Stomach (tissue), 4 donors: ENCODE data around the gene LRMDA.

Experiments used
- CTCF ChIP-seq, 7 experiments: fragments of 450-650 bp in 4 of 7; fragments of 200-600 bp in 3 of 7; sonication (generic) in 3 of 7; IDR thresholded peaks; one replicate each; pipeline ENCODE4 v1.5.1; 2016 to 2019; ENCODE audit warnings: antibody characterized with exemption in 7 of 7, control low read depth in 2 of 7, mild to moderate bottlenecking in 1 of 7
- POLR2A ChIP-seq, 4 donors: fragments of 450-650 bp; IDR thresholded peaks; one replicate each; pipeline ENCODE4 v1.6.1; 2016; ENCODE audit warnings: antibody characterized with exemption in 4 of 4, control low read depth in 2 of 4, mild to moderate bottlenecking in 1 of 4, moderate library complexity in 1 of 4
- POLR2AphosphoS5 ChIP-seq, 3 donors: sonication (generic); formaldehyde crosslinking; IDR thresholded peaks; one replicate each; pipeline ENCODE4 v1.6.1; 2016; ENCODE audit warnings: antibody characterized with exemption in 3 of 3

GRCh38 chr10:75782463-75783248 lies 351.2 kb downstream of the LRMDA start:
- TF ChIP-seq CTCF (IDR thresholded peaks at IDR 0.05) (no peak), POLR2A (IDR thresholded peaks at IDR 0.05) (no peak), POLR2AphosphoS5 (IDR thresholded peaks at IDR 0.05) (no peak)
